ENCODE data around the gene BMPER.

Gene BMPER

DNA sequence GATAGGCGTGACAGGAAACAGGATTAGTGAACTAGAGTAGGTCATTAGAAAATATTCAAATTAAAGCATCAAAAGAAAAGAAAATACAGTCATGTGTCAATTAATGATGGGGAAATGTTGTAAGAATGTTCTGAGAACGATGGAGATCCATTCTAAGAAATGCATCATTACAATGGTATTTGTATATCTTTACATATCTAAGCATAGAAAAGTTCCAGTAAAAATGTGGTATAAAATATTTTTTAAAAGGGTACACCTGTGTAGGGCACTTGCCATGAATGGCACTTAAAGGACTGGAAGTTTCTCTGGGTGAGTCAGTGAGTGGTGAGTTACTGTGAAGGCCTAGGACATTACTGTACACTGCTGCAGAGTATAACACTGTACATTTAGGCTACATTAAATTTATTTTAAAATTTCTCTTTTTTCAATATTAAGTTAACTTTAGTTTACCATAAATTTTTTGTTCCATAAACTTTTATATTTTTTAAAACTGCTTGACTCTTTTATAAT, 282.5 kb downstream of the BMPER start:
- Histone ChIP-seq H3K4me1 (ENCODE audit: control insufficient read depth in 1 of 2, insufficient read depth in 2 of 2, low read length in 2 of 2) (no peaks in the 10 kb centered on the region), H3K27ac (ENCODE audit: low read depth, low read length) (no peak overlapping the region), H3K9ac (ENCODE audit: low read depth in 1 of 2, low read length in 2 of 2) (no peak overlapping the region), H3K36me3 (ENCODE audit: control insufficient read depth in 1 of 2, insufficient read depth in 2 of 2, low read length in 2 of 2) (no peaks in the 10 kb centered on the region), H3K4me3 (ENCODE audit: low read depth in 1 of 2, low read length in 2 of 2) (no peak overlapping the region), H3K27me3 (ENCODE audit: control insufficient read depth in 1 of 2, insufficient read depth in 2 of 2, low read length in 2 of 2) (no peaks in the 10 kb centered on the region), H3K9me3 (ENCODE audit: control insufficient read depth in 1 of 2, low read length in 2 of 2) (no peaks in the 10 kb centered on the region)

DNA sequence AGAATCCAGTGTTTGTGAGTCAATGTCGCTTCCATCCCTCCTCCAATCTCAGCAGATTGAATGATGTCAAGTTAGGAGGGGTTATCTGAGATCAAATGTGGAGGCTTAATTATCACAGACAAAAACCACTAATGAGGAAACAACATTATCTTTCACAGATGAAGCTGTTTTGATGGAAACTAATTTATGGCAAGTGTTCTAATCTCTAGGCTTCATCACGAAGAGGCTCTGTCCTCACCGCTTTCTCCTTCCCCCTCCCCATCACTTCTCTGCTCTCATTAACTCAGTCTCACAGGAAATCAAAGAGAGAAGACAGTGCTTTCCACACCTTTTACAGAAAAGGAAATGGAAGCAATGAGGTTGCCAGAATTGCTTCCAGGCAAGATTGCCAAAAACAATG, 283.7 kb downstream of the BMPER start:
- no peak overlapping the region for H3K9ac ChIP-seq (ENCODE audit: low read depth in 1 of 2, low read length in 2 of 2)
- no peaks in the 10 kb centered on the region for H3K4me1 ChIP-seq (ENCODE audit: control insufficient read depth in 1 of 2, insufficient read depth in 2 of 2, low read length in 2 of 2)
- no peak overlapping the region for H3K4me3 ChIP-seq (ENCODE audit: low read depth in 1 of 2, low read length in 2 of 2)
- H3K27me3 ChIP-seq (ENCODE audit: control insufficient read depth in 1 of 2, insufficient read depth in 2 of 2, low read length in 2 of 2) = no peaks in the 10 kb centered on the region
- no peak overlapping the region for H3K27ac ChIP-seq (ENCODE audit: low read depth, low read length)
- no peaks in the 10 kb centered on the region for H3K9me3 ChIP-seq (ENCODE audit: control insufficient read depth in 1 of 2, low read length in 2 of 2)
- no peaks in the 10 kb centered on the region for H3K36me3 ChIP-seq (ENCODE audit: control insufficient read depth in 1 of 2, insufficient read depth in 2 of 2, low read length in 2 of 2)

DNA sequence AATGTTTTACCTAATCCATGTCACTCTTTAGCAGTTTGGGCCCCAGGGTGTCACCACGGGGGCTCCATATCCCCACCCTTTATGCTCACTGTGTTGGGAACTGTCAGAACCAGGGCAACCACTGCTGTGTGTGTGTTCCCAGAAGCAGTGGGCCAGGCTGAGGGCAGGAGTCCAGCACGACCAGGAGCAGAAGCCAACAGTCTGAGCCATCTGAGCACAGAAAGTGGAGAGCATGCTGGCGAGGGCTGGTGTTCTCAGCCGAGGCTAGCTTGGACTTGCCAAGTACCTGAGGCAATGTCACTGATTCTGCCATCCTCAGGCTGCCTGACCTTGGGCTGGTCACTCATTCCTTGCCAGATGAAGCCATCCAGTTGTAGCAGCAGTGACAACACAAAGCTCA, 285.0 kb downstream of the BMPER start:
- Histone ChIP-seq H3K9ac (ENCODE audit: low read depth in 1 of 2, low read length in 2 of 2) (no peak overlapping the region), H3K36me3 (ENCODE audit: control insufficient read depth in 1 of 2, insufficient read depth in 2 of 2, low read length in 2 of 2) (no peaks in the 10 kb centered on the region), H3K4me1 (ENCODE audit: control insufficient read depth in 1 of 2, insufficient read depth in 2 of 2, low read length in 2 of 2) (no peaks in the 10 kb centered on the region), H3K4me3 (ENCODE audit: low read depth in 1 of 2, low read length in 2 of 2) (no peak overlapping the region), H3K27me3 (ENCODE audit: control insufficient read depth in 1 of 2, insufficient read depth in 2 of 2, low read length in 2 of 2) (no peaks in the 10 kb centered on the region), H3K9me3 (ENCODE audit: control insufficient read depth in 1 of 2, low read length in 2 of 2) (no peaks in the 10 kb centered on the region), H3K27ac (ENCODE audit: low read depth, low read length) (no peak overlapping the region)

DNA sequence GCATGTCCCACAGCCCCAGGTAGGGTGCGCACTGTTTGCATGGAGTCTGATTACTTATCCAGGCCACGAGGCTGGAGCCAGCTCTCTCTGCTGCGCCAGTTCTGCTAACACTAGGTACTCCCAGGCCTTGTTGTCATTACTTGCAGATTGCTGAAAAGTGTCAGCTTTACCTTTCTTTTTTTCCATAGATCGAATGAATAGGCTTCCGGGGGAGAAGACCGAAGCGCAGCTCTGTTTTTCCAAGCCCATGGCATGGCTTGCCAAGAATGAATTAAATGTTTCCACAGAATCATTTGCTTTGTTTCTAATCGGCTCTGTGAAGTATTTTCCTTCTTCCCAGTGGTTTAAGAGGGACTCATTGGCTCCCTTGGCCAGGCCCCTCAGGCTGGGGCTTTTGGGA, 285.8 kb downstream of the BMPER start:
- no peaks in the 10 kb centered on the region for H3K9me3 ChIP-seq (ENCODE audit: control insufficient read depth in 1 of 2, low read length in 2 of 2)
- no peaks in the 10 kb centered on the region for H3K36me3 ChIP-seq (ENCODE audit: control insufficient read depth in 1 of 2, insufficient read depth in 2 of 2, low read length in 2 of 2)

DNA sequence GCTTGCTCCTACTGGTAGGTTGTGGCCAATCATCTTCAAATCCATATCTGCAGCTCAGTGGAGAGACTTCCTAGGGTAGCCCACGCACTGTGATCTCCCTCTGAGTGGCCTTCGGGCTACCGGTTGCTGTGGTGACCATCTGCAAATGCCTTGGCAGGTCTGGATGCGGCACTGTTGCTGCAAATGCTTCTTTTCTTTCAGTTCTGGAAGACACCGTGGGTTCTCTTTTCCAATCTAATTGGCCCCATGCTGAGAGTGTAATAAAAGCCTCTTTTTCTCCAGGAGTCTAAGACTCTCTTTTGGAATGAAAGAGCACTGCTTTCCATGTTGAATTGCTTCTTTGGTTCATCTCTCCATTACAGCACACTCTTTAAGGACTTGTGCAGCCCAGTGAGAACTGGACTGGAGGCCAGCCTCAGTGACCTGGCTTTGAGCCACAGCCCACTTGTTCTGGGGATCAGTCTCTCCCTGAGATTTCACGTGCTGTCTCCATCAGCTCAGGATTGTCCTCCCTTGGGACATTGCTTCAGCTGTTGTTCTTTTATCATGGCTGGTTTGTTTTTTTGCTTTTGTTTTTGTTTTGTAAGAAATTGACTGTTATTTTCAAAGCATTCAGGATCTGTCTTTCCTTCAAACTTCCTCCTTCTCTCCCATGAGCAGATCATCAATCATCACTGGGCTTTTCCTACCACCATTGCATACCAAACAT, 286.6 kb downstream of the BMPER start:
- Histone ChIP-seq H3K27me3 (ENCODE audit: control insufficient read depth in 1 of 2, insufficient read depth in 2 of 2, low read length in 2 of 2) (no peaks in the 10 kb centered on the region), H3K27ac (ENCODE audit: low read depth, low read length) (no peak overlapping the region), H3K4me3 (ENCODE audit: low read depth in 1 of 2, low read length in 2 of 2) (no peak overlapping the region), H3K4me1 (ENCODE audit: control insufficient read depth in 1 of 2, insufficient read depth in 2 of 2, low read length in 2 of 2) (no peaks in the 10 kb centered on the region), H3K9ac (ENCODE audit: low read depth in 1 of 2, low read length in 2 of 2) (no peak overlapping the region), H3K36me3 (ENCODE audit: control insufficient read depth in 1 of 2, insufficient read depth in 2 of 2, low read length in 2 of 2) (no peaks in the 10 kb centered on the region), H3K9me3 (ENCODE audit: control insufficient read depth in 1 of 2, low read length in 2 of 2) (no peaks in the 10 kb centered on the region)

More for the DNA sequence above, 285.8 kb downstream of the BMPER start:
- no peak overlapping the region for H3K4me3 ChIP-seq (ENCODE audit: low read depth in 1 of 2, low read length in 2 of 2)
- H3K9ac ChIP-seq (ENCODE audit: low read depth in 1 of 2, low read length in 2 of 2) = no peak overlapping the region
- no peaks in the 10 kb centered on the region for H3K4me1 ChIP-seq (ENCODE audit: control insufficient read depth in 1 of 2, insufficient read depth in 2 of 2, low read length in 2 of 2)
- no peaks in the 10 kb centered on the region for H3K27me3 ChIP-seq (ENCODE audit: control insufficient read depth in 1 of 2, insufficient read depth in 2 of 2, low read length in 2 of 2)
- H3K27ac ChIP-seq (ENCODE audit: low read depth, low read length) = no peak overlapping the region

DNA sequence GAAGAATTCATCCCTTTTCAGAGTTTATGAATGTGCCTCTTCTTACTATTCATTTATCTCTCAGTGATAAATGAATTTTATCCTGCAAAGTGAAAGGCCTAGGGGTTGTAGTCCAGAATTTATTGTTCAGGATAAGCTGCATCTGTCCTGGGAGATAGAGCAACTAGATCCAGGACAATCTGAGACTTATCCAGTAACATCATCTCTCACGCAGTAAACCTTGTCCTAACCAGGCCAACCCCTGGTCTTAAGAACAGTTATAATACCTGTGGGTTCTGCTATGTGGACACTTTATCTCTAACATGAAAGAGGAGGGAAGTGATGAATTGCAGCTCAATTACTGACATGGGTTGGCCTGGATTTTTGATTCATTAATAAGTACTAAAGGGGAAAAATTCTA, 287.6 kb downstream of the BMPER start:
- Histone ChIP-seq H3K27me3 (ENCODE audit: control insufficient read depth in 1 of 2, insufficient read depth in 2 of 2, low read length in 2 of 2) (no peaks in the 10 kb centered on the region), H3K27ac (ENCODE audit: low read depth, low read length) (no peak overlapping the region)

DNA sequence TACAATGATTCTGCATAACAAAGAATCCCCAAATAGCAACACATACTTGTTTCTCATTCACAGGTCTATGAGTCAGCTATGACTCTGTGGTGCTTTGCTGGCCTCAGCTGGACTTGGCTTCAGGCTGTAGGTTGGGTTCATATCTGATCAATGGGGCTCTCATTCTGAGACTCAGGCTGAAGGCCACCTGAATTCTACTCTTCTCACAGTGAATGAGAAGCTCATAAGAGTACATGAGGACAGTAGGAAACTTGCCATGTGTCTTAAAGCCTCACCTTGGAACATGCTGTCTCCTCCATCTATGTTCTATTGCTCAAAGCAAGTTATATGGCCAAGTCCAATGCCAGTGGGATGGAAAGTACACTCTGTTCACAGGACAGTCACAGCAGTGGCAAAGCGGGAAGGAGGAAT, 292.9 kb downstream of the BMPER start:
- no peak overlapping the region for H3K4me3 ChIP-seq (ENCODE audit: low read depth in 1 of 2, low read length in 2 of 2)
- no peak overlapping the region for H3K27ac ChIP-seq (ENCODE audit: low read depth, low read length)
- no peaks in the 10 kb centered on the region for H3K9me3 ChIP-seq (ENCODE audit: control insufficient read depth in 1 of 2, low read length in 2 of 2)
- H3K36me3 ChIP-seq (ENCODE audit: control insufficient read depth in 1 of 2, insufficient read depth in 2 of 2, low read length in 2 of 2) = no peaks in the 10 kb centered on the region
- no peak overlapping the region for H3K9ac ChIP-seq (ENCODE audit: low read depth in 1 of 2, low read length in 2 of 2)
- no peaks in the 10 kb centered on the region for H3K27me3 ChIP-seq (ENCODE audit: control insufficient read depth in 1 of 2, insufficient read depth in 2 of 2, low read length in 2 of 2)
- H3K4me1 ChIP-seq (ENCODE audit: control insufficient read depth in 1 of 2, insufficient read depth in 2 of 2, low read length in 2 of 2) = no peaks in the 10 kb centered on the region

More for the DNA sequence above, 287.6 kb downstream of the BMPER start:
- Histone ChIP-seq H3K36me3 (ENCODE audit: control insufficient read depth in 1 of 2, insufficient read depth in 2 of 2, low read length in 2 of 2) (no peaks in the 10 kb centered on the region), H3K9ac (ENCODE audit: low read depth in 1 of 2, low read length in 2 of 2) (no peak overlapping the region), H3K4me1 (ENCODE audit: control insufficient read depth in 1 of 2, insufficient read depth in 2 of 2, low read length in 2 of 2) (no peaks in the 10 kb centered on the region), H3K9me3 (ENCODE audit: control insufficient read depth in 1 of 2, low read length in 2 of 2) (no peaks in the 10 kb centered on the region), H3K4me3 (ENCODE audit: low read depth in 1 of 2, low read length in 2 of 2) (no peak overlapping the region)

Measured in duodenal mucosa (tissue), 2 donors.